HG03342 (cell line): ENCODE measurements around the gene IFT80.
A peak's percentile ranks its signal among the peaks of the same experiment; 100 is the strongest.
"Not testable (repeated sequence)": the region's sequence is repeated elsewhere in the genome, so short reads cannot be mapped to it uniquely, and the experiment has no call there.

ENCODE experiments used
- ATAC-seq: cut with Tn5 transposase; IDR thresholded peaks from one replicate; pipeline ENCODE4 v1.9.1; 2021; ENCODE audit warnings: mild to moderate bottlenecking, moderate library complexity; ENCODE audit not compliant: unreplicated experiment

The IFT80 gene

GRCh38 chr3:160369784-160370183, 29.2 kb downstream of the IFT80 start:
- no peak for ATAC-seq

GRCh38 chr3:160368804-160369203, 30.2 kb downstream of the IFT80 start:
- peak; percentile 94 for ATAC-seq

- ATAC-seq: no peak
Measured at GRCh38 chr3:160365869-160366522, 33.0 kb downstream of the IFT80 start.

DNA sequence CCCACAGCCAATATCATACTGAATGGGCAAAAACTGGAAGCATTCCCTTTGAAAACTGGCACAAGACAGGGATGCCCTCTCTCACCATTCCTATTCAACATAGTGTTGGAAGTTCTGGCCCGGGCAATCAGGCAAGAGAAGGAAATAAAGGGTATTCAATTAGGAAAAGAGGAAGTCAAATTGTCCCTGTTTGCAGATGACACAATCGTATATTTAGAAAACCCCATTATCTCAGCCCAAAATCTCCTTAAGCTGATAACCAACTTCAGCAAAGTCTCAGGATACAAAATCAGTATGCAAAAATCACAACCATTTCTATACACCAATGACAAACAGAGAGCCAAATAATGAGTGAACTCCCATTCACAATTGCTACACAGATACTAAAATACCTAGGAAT, 36.1 kb downstream of the IFT80 start:
- not testable (repeated sequence) for ATAC-seq

- ATAC-seq: no peak
Measured at GRCh38 chr3:160355826-160356225, 43.2 kb downstream of the IFT80 start.

GRCh38 chr3:160346511-160346910, 52.5 kb downstream of the IFT80 start:
- no peak for ATAC-seq

DNA sequence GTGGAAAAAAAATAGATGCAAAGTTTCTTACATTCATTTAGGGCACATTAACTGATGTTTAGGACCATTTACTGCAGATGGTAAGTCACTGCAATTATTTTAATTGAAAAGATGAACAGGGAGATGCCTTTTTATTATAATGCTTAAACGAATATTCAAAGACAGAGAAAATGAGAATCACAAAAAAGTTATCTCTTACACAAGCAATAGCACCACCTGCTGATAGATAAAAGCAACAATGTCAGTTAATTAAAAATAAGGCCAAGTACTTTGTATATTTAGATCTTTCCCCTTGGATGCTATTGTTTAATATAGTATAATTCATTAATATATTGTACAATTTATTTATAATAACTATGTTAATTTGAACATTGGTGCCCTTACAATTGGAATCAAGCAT, 55.9 kb downstream of the IFT80 start:
- no peak for ATAC-seq

DNA sequence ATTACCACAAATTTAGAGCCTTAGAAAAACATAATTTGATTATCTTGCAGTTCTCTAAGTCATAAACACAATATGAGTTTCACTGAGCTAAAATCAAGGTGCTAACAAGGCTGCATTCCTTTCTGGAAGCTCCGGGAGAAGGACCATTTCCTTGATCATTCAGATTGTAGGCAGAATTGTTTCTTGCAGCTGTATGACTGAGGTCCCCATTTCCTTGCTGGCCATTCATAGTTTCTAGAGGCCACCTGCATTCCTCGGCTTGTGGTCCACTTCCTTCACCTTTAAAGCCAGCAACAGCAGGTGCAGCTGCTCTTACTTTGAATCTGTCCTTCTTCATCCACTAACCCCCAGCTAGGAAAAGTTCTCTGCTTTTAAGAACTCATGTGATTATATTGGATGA, 58.7 kb downstream of the IFT80 start:
- no peak for ATAC-seq

- ATAC-seq: no peak
Measured at GRCh38 chr3:160331127-160331937, 67.7 kb downstream of the IFT80 start.

DNA sequence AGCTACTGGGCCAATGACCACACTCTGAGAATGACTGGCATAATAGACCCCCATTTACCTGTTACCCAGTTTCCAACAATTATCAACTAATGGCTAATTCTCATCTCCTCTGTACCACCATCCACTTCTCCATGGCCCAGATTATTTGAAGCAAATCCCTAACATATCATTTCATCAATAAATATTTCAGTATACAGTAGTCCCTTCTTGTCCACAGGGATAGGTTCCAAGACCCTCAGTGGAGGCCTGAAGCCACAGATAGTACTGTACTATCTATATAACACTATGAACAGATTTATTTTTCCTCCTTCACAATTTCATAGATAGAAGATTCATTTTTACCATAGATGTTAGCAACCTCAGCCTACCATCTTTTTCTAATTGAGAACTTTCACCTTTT, 68.3 kb downstream of the IFT80 start:
- ATAC-seq: no peak

DNA sequence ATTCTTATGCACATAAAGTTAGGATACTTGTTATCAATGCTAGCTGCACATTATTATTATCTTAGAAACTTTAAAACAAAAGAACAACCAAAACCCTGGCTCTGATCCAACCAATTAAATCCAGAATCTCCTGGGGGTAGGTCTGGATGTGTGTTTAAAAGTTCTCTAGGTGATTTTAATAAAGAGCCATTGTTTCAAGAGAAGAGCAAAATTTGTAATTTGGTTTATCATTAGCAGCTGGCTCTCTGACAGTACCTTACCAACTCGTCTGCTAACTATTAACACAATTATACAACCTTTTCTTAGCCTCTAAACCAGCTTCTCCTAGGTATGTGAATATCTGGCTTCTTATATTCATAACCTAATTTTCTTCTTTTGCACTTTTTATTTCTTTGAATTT, 68.9 kb downstream of the IFT80 start:
- ATAC-seq: no peak

- not testable (repeated sequence) for ATAC-seq
Measured at GRCh38 chr3:160326286-160326685, 72.7 kb downstream of the IFT80 start.

GRCh38 chr3:160321821-160322220, 77.2 kb downstream of the IFT80 start:
- ATAC-seq: not testable (repeated sequence)

DNA sequence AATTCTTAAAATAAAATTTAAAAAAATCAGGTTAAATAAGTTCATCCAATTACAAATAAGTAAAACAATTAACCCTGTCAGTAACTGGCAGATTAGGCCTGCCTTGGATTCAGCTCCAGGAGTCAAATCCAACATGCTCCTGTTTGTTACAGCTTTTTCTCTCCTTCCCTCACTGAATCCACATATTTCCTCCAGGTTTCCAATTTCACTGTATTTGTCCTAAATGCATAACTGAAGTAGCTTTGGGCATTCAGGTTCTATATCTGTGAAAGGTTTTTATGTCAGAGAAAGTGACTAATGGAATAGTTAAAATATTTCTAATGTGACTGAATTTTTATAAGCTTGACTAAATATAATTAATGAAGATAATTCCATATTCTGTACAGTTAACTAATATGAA, 79.7 kb downstream of the IFT80 start:
- ATAC-seq: no peak

- no peak for ATAC-seq
Measured at GRCh38 chr3:160314995-160315394, 84.0 kb downstream of the IFT80 start.

- ATAC-seq: no peak
Measured at GRCh38 chr3:160312014-160312624, 86.9 kb downstream of the IFT80 start.

- ATAC-seq: no peak
Measured at GRCh38 chr3:160302806-160303205, 96.2 kb downstream of the IFT80 start.

- ATAC-seq: no peak
Measured at GRCh38 chr3:160296591-160296990, 102.4 kb downstream of the IFT80 start.

- ATAC-seq: no peak
Measured at GRCh38 chr3:160291909-160292299, 107.1 kb downstream of the IFT80 start.

DNA sequence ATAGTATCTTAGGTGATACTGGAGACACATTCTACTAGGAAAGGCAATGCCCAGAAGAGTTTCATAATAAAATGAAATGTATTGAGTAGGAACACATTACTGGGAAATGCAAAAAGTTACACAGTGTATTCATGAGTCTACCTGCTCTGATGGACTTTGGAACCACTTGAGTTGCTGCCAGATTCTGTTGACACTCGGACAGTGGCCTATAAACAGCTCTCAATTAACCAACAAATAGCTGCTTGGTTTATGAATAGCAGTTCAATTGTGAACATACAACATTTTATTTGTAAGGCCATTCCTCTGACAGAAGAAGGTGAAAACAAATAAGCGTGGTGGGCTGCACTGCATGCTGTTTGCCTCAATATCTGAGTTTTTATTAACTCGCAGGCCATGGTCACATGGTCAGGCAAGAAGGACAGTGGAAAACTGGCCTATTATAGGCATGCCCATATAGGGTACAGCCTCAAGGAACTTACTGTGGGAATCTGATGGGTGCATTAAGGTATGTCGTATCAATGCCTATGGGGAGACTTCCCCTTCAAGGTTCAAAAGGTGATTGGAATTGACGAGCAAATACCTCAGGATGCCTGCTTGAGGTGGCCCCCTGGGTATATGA, 107.6 kb downstream of the IFT80 start:
- no peak for ATAC-seq

DNA sequence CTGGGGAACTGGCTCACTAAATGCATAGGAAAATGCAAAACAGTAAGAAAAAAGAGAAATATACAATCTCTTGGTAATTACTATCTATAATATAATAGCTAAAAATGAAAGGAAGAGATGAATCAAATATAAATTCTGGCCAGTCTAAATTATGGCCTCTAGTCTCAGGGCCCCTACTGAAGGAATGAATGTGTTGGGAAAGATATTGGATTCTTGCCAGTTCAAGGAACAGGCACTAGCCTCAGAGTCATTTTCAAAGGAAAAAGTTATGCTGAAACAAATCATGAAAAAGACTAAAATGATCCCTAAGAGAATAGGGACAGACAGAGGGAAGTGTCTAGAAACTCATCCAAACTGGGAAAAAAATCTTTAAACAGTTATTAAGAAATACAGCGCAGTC, 111.4 kb downstream of the IFT80 start:
- no peak for ATAC-seq

- no peak for ATAC-seq
Measured at GRCh38 chr3:160286231-160286630, 112.8 kb downstream of the IFT80 start.
